SKM-1 (cell line): ENCODE data around the gene AGPAT3.

Source experiments
- DNase-seq: peaks from one replicate; lab custom pipeline; 2025; ENCODE audit not compliant: unreplicated experiment; lab: John Stamatoyannopoulos, UW

The AGPAT3 gene

DNA sequence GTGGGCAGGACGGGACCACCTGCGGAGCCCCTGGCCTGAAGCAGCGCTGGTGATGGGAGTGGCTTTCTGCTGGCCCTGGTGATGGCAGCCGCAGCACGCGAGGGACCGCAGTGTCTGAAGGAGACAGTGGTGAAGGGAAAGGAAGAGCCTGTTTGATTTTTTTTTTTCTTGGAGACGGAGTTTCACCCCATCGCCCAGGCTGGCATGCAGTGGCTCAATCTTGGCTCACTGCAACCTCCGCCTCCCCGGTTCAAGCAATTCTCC, 106.9 kb downstream of the AGPAT3 start:
- no peak for DNase-seq

DNA sequence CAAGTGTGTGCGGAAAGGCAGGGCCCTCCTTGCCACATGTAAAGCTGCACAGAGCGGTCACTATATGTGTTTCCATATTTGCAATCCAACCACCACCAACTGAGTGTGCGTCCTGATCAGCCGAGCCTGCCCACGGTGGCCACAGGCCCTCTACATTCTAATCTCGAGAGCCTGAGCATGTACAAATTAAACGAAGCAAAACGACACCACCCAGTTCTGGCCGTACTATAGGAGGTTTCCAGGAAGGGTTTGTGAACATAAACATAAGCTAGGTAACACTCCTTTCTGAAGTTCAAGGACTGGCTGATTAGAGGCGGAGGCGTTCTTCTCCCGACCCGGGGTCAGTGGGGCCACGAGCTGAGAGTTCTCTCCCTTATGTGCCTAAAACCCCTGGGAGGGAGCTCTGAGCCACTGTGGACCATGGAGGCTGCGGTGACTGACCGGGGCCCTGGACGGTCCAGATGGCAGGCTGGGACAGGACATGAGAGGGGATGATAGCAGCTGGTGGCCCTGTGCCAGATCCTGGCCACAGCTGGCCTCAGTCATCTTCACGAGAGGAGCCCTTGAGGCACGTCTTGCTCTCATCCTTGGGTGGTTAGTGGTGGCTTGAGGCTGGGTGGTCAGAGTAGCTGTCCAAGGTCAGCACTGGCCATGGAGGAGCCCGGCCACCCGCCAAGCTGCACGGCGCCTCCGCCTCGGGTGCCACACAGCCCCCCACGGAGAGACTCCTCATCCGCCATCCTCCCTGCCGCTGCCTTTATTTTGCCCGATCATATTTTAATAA, 108.0 kb downstream of the AGPAT3 start:
- no peak for DNase-seq

DNA sequence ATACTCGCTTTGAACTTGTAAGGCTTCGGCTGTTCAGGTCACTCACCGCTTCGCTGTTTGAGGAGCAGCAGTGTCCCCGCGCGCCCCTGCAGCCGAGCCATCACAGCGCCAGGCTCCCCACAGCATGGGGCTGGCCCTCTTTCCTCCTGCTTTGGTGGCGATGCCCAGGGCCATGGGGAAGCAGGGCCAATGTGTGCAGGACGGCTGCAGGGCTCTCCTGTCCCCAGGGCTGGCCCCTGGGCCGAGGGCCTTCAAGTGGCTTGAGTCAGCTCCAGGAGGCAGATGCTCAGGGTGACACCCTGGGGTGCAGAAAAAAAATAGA, 108.6 kb downstream of the AGPAT3 start:
- no peak for DNase-seq

DNA sequence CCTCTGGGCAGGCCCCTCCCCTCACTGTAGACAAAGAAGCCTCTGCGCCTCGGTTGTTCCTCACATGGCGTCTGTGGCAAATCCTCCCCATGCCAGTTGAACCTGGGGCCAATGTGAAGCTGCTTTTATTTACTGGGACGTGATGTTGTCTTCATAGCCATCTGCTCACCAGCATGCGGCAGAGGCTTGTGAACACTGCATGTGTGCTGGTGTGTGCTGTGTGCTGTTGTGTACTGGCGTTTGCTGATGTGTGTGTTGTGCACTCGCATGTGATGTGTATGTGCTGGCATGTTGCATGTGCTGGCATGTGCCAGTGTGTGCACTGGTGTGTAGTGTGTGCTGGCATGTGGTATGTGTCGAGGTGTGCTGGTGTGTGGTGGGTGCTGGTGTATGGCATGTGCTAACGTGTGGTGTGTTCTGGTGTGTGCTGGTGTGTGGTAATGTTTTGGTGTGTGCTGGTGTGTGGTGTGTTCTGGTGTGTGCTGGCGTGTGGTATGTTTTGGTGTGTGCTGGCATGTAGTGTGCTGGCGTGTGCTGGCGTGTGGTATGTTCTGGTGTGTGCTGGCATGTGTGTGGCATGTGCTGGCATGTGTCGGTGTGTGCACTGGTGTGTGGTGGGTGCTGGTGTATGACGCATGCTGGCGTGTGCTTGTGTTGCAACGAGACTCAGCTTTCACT, 109.9 kb downstream of the AGPAT3 start:
- DNase-seq: no peak

DNA sequence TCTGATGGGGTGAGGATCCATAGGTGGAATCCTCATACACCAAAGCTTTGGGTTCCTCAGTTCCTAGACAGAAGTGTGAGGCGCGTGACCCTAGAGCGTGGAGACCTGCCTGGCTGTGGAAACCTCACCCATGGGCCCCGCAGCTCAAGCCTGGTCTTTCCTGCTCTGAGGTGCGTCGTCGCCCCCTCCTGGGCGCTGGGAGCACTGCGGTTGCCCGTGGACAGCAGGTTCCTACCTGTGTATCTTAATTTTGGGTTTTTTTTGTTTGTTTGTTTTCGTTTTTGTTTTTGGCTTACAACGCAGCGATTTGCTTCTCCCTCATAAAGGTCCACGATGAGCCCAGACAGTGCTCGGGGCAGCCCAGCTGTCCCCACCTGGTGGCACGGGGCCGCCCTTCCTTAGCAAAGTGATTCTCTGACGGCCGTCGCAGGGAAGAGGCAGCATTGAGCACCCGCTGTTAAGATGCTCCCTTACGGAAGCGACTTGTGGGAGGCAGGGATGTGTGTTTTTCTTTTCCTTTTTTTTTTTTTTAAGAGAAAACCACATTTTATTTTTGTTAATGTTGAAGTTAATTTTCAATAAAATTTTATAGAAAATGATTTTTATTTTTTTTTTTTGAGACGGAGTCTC, 110.6 kb downstream of the AGPAT3 start:
- no peak for DNase-seq

DNA sequence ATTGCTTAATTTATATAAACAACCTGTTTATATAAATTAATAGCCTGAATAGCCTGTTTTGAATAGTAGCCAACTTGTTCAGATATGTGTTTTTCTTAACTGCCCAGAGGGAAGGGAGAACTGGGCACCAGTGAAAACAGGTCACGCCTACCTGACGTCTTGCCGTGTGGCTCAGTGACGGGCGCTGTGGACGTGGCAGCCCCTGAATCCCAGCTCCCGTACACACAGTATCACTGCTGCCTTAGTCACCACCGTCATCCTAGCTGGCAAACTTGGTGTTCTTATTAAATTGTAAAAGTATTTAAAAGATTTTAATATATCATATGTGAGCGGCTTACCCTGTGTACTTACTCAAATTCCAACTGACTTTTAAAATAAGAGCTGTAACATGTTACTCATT, 111.6 kb downstream of the AGPAT3 start:
- DNase-seq: no peak

DNA sequence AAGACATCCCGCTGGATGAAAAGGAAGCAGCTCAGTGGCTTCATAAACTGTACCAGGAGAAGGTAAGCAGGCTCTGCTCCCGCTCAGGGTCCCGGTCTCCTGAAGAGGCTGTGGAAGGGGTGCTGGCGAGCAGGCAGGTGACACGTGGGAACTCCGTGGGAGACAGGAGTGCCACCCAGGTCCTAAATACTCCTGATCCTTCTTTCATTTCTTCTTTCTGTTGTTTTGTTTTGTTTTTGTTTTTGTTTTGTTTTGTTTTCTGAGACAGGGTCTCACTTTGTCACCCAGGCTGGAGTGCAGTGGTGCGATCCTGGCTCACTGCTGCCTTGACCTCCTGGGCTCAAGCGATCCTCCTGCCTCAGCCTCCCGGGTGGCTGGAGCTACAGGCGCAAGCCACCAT, 113.0 kb downstream of the AGPAT3 start:
- no peak for DNase-seq

DNA sequence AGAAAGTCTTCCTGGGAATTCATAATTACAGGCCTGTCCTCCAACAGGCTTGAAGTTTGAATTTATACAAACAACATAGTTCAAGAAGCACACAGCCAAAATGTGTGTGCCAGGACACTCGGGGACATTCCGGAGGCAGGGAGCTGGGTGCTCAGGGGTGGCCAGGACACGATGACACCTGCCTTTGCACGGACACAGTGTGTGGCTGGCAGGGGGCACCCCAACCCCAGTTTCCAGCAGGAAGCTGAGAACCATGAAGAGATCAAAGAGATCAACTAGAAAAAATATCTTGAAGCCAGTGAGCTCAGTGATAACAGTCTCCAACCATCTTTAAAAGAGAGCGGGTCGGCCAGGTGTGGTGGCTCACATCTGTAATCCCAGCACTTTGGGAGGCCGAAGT, 114.6 kb downstream of the AGPAT3 start:
- no peak for DNase-seq

DNA sequence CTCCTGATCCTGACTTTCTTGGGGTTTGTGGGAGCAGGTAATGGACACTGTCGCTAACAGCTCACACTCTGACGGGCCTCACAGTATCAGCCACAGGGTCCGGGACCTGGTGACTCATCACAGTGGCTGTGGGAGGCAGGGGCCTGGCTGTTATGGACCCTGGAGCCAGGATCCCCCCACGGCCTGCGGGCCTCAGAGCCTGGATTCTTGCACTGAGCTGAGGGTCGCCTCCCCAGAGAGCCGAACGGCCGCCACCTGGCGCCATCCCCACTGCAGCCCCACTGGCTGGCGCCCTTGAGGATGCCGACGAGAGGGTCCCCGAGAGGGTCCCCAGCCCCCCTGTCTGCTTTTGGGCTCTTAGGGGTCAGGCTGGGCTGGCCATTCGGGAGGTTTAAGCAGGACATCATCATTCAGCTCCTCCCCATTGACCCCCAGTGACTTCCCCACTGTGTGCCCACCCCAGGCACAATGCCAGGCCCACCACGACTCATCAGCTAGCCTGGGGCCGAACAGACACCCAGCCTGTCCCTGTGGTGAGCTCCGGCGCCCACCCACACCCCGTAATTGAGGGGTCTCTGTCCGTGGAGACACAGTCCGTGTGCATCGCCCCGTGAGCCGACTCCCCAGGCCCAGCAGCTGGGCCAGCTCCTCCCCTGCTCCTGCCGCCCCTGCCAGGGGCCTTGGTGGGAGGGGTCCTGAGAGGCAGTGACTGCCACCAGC, 116.3 kb downstream of the AGPAT3 start:
- DNase-seq: no peak

DNA sequence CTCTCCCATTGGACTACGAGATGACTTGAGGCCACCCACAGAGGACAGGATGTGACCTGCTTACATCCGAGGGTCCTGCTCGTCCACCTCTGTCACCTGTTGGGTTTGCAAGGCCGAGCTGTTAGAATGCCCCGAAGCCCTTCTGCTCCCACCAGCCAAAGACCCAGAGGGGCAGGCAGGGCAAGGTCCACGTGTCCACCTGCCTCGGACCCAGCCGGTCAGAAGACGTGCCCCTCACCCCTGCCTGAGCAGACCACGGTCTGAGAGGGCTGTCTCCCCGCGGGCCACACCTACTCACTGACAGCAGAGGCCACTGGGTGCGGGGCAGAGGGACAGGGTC, 116.8 kb downstream of the AGPAT3 start:
- no peak for DNase-seq

DNA sequence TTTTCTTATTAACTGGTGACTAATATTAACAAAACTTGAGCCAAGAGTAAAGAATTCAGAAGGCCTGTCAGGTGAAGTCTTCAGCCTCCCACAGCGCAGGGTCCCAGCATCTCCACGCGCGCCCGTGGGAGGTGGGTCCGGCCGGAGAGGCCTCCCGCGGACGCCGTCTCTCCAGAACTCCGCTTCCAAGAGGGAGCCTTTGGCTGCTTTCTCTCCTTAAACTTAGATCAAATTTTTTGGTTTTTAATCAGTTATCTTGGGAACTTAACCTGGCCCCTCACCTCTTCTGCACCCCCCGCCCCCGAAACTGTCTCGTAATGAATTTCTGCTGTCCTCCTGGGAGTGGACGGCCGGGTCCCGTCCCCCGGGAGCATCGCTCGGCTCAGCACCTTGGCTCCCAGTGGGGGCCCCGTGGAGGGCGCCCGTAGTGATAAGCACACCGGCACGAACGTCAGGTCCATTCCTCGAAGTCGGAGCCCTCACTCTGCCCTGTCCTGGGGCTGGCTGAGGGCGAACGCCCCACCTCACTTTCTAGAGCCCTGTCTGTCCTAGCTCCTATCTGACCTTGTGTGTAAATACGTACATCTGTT, 117.6 kb downstream of the AGPAT3 start:
- no peak for DNase-seq

DNA sequence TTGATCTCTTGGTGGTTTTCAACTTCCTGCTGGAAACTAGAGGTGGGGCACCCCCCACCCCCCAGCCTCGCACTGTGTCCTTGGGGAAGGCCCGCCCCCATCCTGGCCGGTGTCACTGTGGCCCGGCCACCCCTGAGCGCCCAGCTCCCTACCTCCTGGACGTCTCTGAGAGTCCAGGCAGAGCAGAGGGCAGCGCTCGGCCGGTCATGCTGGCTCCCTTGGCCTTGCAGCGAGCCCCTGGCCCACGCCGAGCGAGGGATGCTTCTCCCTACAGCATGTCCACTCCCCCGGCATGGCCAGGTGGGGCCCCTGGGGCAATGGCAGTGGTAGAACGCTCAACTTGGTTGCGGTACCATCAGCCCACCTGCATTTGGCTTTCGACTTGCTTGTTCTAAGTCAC, 118.4 kb downstream of the AGPAT3 start:
- no peak for DNase-seq

DNA sequence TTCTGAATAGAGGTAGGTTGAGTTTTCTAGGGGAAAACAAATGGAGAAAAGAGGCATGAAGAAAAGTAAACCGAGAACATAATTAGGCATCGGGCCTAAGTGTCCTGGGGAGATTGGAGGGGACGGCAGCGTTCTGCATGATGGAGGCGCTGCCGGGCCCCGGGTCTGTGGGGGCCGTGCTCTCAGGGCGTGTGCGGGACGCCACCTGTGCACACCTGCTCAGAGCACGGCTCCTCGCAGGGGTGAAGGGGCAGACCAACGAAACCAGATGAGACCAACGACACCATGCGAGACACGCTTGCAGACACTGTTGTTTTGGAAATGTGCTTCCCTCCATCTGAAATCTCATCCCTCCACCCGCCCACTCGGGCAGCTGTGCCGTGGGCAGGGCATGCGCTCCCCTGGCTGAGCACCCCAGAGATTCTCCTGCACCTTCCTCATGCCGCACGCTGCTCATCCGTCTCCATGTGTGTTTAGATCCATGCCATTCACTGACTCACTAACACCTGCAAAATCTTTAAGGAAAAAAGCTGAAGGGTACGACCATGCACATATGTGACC, 118.9 kb downstream of the AGPAT3 start:
- DNase-seq: no peak

DNA sequence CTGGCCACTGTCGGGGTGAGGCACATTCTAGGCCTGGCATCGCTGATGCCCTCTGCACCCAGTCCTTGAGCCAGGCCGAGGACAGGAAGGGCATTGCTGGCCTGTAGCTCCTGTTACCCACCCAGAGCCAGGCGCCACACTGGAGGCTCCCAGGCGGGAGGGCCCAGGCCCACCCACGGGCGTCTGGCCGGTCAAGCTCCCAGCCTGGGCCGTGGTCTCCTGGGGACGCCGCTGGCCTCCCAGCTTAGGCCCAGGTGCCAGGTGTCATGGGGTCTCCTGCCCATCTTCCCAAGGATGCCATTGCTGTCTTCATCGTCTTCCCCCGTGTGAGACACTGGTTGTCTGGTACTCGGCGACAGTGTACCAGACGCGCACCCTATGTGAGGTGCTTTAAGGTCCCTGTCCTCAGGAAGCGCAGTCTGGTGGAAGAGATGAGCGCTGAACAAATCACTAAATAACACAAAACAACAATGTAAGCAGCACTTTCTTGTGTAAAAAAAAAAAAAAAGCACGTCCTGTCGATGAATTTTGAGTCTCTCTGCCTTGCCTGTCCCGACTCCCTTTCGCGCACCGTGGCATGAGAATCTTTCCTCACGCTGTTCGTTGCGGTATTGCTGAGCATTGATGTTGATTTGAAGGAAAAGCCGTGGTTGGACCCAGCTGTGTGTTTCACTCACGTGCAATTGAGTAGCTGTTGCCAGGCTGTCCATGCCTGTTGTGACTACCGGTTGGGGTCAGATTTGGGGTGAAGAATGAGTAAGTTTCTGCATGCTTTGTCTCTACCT, 120.1 kb downstream of the AGPAT3 start:
- no peak for DNase-seq

DNA sequence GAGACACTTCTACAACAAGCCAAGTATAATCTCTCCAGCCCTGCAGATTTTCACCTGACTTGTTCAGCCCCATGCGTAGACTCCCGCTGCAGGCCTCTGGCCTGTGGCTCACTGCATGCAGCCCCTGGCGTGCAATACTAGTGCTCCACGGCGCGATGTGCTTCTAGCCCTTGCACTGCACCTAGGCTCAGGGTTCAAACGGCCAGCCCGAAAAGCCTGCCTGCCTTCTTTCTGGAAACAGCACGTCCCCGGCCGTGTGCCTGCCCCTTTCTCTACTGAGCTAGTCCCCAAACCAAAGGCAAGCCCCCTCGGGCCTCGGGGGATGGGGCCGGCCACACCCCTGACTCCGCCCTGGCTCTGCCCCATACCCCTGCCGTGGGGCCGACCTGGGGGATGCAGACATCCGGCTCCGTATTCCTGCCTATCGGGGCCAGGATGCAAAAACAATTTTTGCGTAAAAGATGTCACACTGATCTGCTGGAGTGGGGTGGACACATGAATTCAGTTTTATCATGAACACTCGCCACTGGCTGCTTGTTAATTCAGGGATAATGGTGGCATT, 120.7 kb downstream of the AGPAT3 start:
- DNase-seq: no peak

DNA sequence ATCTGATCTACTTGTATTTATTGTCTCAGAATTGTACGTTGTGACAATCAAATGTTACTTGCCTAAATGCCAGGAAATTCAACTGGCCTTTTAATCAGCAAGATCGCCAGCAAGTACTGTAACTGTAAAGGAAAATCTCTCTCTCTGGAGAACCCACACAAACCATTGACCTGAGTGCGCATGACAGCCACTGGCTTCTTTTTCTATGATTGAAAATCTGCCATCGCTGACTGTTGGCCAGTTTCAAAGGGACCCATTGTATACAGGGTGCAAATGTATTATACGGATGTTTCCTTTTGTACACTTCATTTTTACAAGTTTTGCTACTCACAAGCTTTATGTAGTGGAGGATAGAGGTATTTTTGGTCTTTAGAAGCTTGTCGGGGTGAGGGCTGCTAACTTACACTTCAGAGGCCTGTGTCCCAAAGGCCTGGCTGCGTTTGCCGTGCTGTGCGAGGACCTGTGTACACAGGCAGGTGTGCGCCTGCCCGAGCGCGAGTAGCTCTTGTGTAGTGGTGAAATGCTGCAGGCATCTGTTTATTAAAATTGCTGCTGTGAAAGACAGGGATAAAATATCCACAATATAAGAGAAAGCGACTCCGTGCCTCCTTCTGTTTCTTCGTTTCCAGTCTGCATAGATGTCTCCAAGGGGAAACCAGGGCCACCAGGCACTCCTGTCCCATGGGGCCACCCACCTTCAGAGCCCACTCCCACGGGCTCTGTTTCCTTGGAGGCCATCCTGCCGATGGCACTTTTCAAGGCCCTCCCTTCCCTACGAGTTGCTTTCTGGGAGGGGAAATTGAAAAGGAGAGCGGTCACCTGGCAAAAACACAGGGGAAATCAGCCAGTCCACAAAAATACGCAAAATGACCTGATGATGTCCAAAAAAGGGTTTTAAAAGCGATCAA, 121.8 kb downstream of the AGPAT3 start:
- no peak for DNase-seq

DNA sequence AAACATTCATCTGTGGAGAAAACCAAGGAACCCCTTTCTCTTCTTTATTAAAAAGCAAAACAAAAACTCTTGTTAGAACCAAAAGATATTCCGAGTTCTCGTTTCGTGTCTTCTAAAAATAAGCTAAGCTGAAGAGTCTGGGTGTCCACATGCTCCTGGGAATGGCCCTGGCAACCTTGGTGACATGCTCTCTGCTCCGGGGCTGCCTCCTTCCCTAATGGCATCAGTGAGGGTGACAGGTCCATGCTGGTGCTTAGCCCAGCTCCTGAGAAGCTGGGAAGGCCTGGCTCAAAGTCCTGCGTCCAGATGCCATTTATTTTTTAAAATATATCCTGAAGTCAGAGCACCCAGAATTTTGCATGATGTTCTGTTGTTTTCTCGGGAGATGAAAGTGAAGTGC, 122.5 kb downstream of the AGPAT3 start:
- DNase-seq: no peak

DNA sequence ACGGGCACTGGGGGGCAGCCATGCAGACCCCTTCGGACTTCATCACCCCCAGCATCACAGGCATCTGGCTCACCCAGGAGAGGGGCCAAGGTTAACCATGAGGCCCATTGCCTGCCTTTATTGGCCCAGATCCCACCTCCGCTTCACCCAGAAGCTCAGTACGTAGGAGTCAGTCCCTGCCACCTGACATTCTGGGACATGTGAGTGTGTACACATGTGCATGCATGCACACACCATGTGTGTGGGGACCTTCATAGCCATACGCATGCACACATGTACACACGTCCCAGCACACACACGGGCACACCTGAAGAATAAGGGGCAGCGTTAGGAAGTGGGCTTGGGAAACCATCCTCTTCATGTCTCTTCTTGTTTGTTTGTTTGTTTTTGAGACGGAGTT, 123.0 kb downstream of the AGPAT3 start:
- no peak for DNase-seq

DNA sequence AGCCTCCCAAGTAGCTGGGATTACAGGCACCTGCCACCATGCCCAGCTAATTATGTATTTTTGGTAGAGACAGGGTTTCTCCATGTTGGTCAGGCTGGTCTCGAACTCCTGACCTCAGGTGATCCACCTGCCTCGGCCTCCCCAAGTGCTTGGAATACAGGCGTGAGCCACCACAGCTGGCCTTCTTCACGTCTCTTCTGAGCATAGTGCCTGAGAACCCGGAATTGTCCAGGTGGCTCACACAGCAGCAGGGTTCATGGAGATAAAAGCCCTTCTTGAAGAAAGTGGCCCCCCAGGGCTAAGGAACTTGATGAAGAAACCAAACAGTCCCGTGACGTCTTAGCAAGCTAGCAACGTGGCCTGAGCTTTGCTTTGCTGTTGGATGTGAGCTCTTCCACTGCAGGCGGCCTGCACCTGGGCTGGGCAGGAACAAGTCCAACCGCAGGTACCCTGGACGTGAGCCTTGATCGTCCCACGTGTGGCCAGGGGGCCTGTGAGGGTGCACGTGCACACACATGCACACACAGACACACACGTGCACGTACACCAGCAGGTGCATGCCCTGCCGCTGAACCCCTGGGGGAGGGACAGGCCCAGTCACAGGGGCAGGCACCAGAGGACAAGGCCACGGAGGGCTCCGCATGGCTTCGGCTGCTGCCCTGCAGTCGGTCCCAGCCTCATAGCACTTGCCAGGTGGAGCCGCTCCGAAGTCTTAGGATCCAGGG, 123.6 kb downstream of the AGPAT3 start:
- DNase-seq: no peak
